ENCODE measurements around the gene CCT2.

The CCT2 gene

DNA sequence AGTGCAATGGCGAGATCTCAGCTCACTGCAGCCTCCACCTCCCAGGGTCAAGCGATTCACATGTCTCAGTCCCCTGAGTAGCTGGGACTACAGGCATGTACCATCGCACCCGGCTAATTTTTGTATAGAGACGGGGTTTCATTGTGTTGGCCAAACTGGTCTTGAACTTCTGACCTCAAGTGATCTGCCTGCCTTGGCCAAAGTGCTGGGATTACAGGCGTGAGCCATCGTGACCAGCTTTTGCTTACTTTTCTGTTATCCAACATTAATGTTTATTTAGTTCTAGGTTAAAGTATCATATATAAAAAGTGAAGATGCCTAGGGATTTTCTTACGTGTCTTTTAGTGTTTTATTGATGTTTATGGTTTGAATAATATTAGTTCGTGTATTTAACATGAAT is 28.9 kb upstream of the CCT2 start:
- H3K36me3 ChIP-seq (ENCODE audit: control insufficient read depth in 5 of 5, insufficient read depth in 5 of 5, low read length in 5 of 5) = no peaks in the 10 kb centered on the region
- H3K27ac ChIP-seq (ENCODE audit: low read depth, low read length) = no peak overlapping the region
- H3K9ac ChIP-seq (ENCODE audit: low read length in 5 of 5) = no peak overlapping the region
- H3K27me3 ChIP-seq (ENCODE audit: control insufficient read depth in 5 of 5, insufficient read depth in 4 of 5, low read length in 5 of 5) = no peaks in the 10 kb centered on the region
- no peaks in the 10 kb centered on the region for H3K4me1 ChIP-seq (ENCODE audit: control insufficient read depth in 5 of 5, insufficient read depth in 5 of 5, low read length in 5 of 5)
- H3K4me3 ChIP-seq (ENCODE audit: low read depth in 1 of 5, low read length in 5 of 5) = no peak overlapping the region
- no peaks in the 10 kb centered on the region for H3K9me3 ChIP-seq (ENCODE audit: control insufficient read depth in 5 of 5, low read length in 5 of 5)

GRCh38 chr12:69563166-69563762 is 22.0 kb upstream of the CCT2 start:
- no peaks in the 10 kb centered on the region for H3K27me3 ChIP-seq (ENCODE audit: control insufficient read depth in 5 of 5, insufficient read depth in 4 of 5, low read length in 5 of 5)
- H3K9ac ChIP-seq (ENCODE audit: low read length in 5 of 5) = no peak overlapping the region
- H3K9me3 ChIP-seq (ENCODE audit: control insufficient read depth in 5 of 5, low read length in 5 of 5) = no peaks in the 10 kb centered on the region
- no peak overlapping the region for H3K4me3 ChIP-seq (ENCODE audit: low read depth in 1 of 5, low read length in 5 of 5)
- no peaks in the 10 kb centered on the region for H3K4me1 ChIP-seq (ENCODE audit: control insufficient read depth in 5 of 5, insufficient read depth in 5 of 5, low read length in 5 of 5)
- peaks cover 7 to 32% (median 19%) of the 10 kb centered on the region in 5 donors for H3K36me3 ChIP-seq (ENCODE audit: control insufficient read depth in 5 of 5, insufficient read depth in 5 of 5, low read length in 5 of 5)
- H3K27ac ChIP-seq (ENCODE audit: low read depth, low read length) = no peak overlapping the region

DNA sequence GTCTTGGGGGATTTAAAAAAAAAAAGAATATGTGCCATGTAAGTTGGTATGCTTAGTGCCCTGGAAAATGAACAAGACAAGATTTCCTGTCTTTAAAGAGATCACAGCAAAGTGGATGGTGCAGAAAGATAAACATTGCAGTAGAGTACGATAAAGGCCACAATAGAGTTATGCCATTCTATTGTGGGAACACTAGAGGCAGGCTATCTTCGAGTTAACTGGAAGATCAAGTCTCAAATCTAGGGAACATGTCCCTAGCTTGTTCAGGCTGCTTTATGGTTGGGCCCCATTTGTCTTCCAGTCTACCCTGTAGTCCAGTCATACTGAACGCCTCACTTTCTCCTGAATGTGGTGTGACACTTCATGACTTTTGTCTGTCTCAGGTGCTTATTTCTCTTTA is 18.7 kb upstream of the CCT2 start:
- no peaks in the 10 kb centered on the region for H3K27me3 ChIP-seq (ENCODE audit: control insufficient read depth in 5 of 5, insufficient read depth in 4 of 5, low read length in 5 of 5)
- peaks cover 13 to 50% (median 27%) of the 10 kb centered on the region in 5 donors for H3K36me3 ChIP-seq (ENCODE audit: control insufficient read depth in 5 of 5, insufficient read depth in 5 of 5, low read length in 5 of 5)
- H3K4me3 ChIP-seq (ENCODE audit: low read depth in 1 of 5, low read length in 5 of 5) = no peak overlapping the region
- no peak overlapping the region for H3K27ac ChIP-seq (ENCODE audit: low read depth, low read length)
- H3K9ac ChIP-seq (ENCODE audit: low read length in 5 of 5) = no peak overlapping the region
- no peaks in the 10 kb centered on the region for H3K4me1 ChIP-seq (ENCODE audit: control insufficient read depth in 5 of 5, insufficient read depth in 5 of 5, low read length in 5 of 5)
- no peaks in the 10 kb centered on the region for H3K9me3 ChIP-seq (ENCODE audit: control insufficient read depth in 5 of 5, low read length in 5 of 5)

DNA sequence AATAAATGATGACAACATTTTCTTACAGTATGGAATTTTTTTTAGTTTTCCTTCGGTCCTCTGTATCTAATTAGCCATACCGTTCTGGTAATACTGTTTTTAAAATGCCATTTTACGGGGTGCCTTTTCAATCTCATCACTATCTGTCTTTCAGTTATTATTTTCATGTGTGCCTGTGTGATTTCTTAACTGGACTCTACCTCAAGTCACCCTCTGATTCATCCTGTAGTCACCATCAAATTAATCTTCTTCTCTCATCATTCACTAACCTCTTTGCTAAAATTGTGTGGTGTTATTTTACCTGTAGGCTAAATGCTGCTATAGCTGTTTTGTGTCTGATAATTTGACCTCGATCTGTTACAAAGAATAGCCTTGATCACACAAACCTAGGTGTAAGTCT is 16.0 kb upstream of the CCT2 start:
- no peak overlapping the region for H3K27ac ChIP-seq (ENCODE audit: low read depth, low read length)
- no peaks in the 10 kb centered on the region for H3K4me1 ChIP-seq (ENCODE audit: control insufficient read depth in 5 of 5, insufficient read depth in 5 of 5, low read length in 5 of 5)
- no peak overlapping the region for H3K9ac ChIP-seq (ENCODE audit: low read length in 5 of 5)
- no peaks in the 10 kb centered on the region for H3K27me3 ChIP-seq (ENCODE audit: control insufficient read depth in 5 of 5, insufficient read depth in 4 of 5, low read length in 5 of 5)
- no peaks in the 10 kb centered on the region for H3K9me3 ChIP-seq (ENCODE audit: control insufficient read depth in 5 of 5, low read length in 5 of 5)
- peaks cover 28 to 58% (median 35%) of the 10 kb centered on the region in 5 donors for H3K36me3 ChIP-seq (ENCODE audit: control insufficient read depth in 5 of 5, insufficient read depth in 5 of 5, low read length in 5 of 5)
- no peak overlapping the region for H3K4me3 ChIP-seq (ENCODE audit: low read depth in 1 of 5, low read length in 5 of 5)

DNA sequence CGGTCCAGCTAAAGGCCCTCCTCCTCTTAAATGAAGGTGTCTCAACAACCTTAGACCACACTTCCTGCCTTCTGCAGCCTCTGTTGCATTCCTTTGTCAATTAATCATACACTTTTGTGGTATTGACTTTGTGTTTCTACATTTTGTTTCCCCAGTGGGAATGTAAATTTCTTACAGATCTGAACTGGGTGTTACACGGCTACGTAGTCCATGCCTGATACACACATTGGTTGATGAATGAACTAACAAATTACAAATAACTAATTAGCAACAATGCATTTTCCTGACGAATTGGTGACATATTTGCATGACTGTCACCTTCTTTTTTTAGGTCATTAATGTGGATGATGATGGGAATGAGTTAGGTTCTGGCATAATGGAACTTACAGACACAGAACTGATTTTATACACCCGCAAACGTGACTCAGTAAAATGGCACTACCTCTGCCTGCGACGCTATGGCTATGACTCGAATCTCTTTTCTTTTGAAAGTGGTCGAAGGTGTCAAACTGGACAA is 15.2 kb upstream of the CCT2 start:
- no peak overlapping the region for H3K9ac ChIP-seq (ENCODE audit: low read length in 5 of 5)
- no peak overlapping the region for H3K4me3 ChIP-seq (ENCODE audit: low read depth in 1 of 5, low read length in 5 of 5)
- H3K27me3 ChIP-seq (ENCODE audit: control insufficient read depth in 5 of 5, insufficient read depth in 4 of 5, low read length in 5 of 5) = no peaks in the 10 kb centered on the region
- H3K4me1 ChIP-seq (ENCODE audit: control insufficient read depth in 5 of 5, insufficient read depth in 5 of 5, low read length in 5 of 5) = no peaks in the 10 kb centered on the region
- H3K36me3 ChIP-seq (ENCODE audit: control insufficient read depth in 5 of 5, insufficient read depth in 5 of 5, low read length in 5 of 5) = peaks cover 32 to 58% (median 39%) of the 10 kb centered on the region in 5 donors
- H3K9me3 ChIP-seq (ENCODE audit: control insufficient read depth in 5 of 5, low read length in 5 of 5) = no peaks in the 10 kb centered on the region
- H3K27ac ChIP-seq (ENCODE audit: low read depth, low read length) = no peak overlapping the region

- peaks cover 36 to 63% (median 44%) of the 10 kb centered on the region in 5 donors for H3K36me3 ChIP-seq (ENCODE audit: control insufficient read depth in 5 of 5, insufficient read depth in 5 of 5, low read length in 5 of 5)
- no peak overlapping the region for H3K27ac ChIP-seq (ENCODE audit: low read depth, low read length)
- H3K4me3 ChIP-seq (ENCODE audit: low read depth in 1 of 5, low read length in 5 of 5) = no peak overlapping the region
- no peaks in the 10 kb centered on the region for H3K4me1 ChIP-seq (ENCODE audit: control insufficient read depth in 5 of 5, insufficient read depth in 5 of 5, low read length in 5 of 5)
- H3K27me3 ChIP-seq (ENCODE audit: control insufficient read depth in 5 of 5, insufficient read depth in 4 of 5, low read length in 5 of 5) = no peaks in the 10 kb centered on the region
- no peak overlapping the region for H3K9ac ChIP-seq (ENCODE audit: low read length in 5 of 5)
- no peaks in the 10 kb centered on the region for H3K9me3 ChIP-seq (ENCODE audit: control insufficient read depth in 5 of 5, low read length in 5 of 5)
These were observed 14.5 kb upstream of the CCT2 start for GRCh38 chr12:69570545-69571399.

- peaks cover 27 to 44% (median 36%) of the 10 kb centered on the region in 5 donors for H3K36me3 ChIP-seq (ENCODE audit: control insufficient read depth in 5 of 5, insufficient read depth in 5 of 5, low read length in 5 of 5)
- no peak overlapping the region for H3K4me3 ChIP-seq (ENCODE audit: low read depth in 1 of 5, low read length in 5 of 5)
- no peaks in the 10 kb centered on the region for H3K27me3 ChIP-seq (ENCODE audit: control insufficient read depth in 5 of 5, insufficient read depth in 4 of 5, low read length in 5 of 5)
- H3K9ac ChIP-seq (ENCODE audit: low read length in 5 of 5) = no peak overlapping the region
- H3K9me3 ChIP-seq (ENCODE audit: control insufficient read depth in 5 of 5, low read length in 5 of 5) = no peaks in the 10 kb centered on the region
- no peak overlapping the region for H3K27ac ChIP-seq (ENCODE audit: low read depth, low read length)
- H3K4me1 ChIP-seq (ENCODE audit: control insufficient read depth in 5 of 5, insufficient read depth in 5 of 5, low read length in 5 of 5) = no peaks in the 10 kb centered on the region
These were observed 9.9 kb upstream of the CCT2 start for GRCh38 chr12:69575346-69575745.

DNA sequence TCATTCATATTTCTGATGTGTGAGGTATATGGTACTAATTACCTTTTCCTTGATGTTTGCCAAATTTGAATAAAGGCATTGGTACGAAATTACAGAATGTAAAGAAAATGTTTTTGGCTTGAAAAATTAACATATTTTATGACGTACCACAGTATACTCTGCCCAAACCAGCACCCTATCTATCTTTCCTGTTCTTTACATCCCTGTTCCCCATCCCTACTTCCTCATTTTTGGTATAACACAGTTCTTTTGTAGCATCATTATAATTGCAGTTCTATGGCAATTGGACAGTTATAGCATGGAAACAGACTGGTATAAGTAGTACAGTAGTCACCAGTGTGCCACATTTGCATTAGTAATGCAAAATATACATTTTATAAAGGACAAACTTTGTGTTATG is 7.0 kb upstream of the CCT2 start:
- Histone ChIP-seq H3K4me1 (ENCODE audit: control insufficient read depth in 5 of 5, insufficient read depth in 5 of 5, low read length in 5 of 5) (no peaks in the 10 kb centered on the region), H3K27ac (ENCODE audit: low read depth, low read length) (no peak overlapping the region), H3K36me3 (ENCODE audit: control insufficient read depth in 5 of 5, insufficient read depth in 5 of 5, low read length in 5 of 5) (peaks cover 19 to 29% (median 28%) of the 10 kb centered on the region in 5 donors), H3K9ac (ENCODE audit: low read length in 5 of 5) (no peak overlapping the region), H3K4me3 (ENCODE audit: low read depth in 1 of 5, low read length in 5 of 5) (no peak overlapping the region), H3K27me3 (ENCODE audit: control insufficient read depth in 5 of 5, insufficient read depth in 4 of 5, low read length in 5 of 5) (no peaks in the 10 kb centered on the region), H3K9me3 (ENCODE audit: control insufficient read depth in 5 of 5, low read length in 5 of 5) (no peaks in the 10 kb centered on the region)

- Histone ChIP-seq H3K4me1 (ENCODE audit: control insufficient read depth in 5 of 5, insufficient read depth in 5 of 5, low read length in 5 of 5) (no peaks in the 10 kb centered on the region), H3K4me3 (ENCODE audit: low read depth in 1 of 5, low read length in 5 of 5) (no peak overlapping the region), H3K36me3 (ENCODE audit: control insufficient read depth in 5 of 5, insufficient read depth in 5 of 5, low read length in 5 of 5) (peaks cover 15 to 26% (median 22%) of the 10 kb centered on the region in 5 donors), H3K9ac (ENCODE audit: low read length in 5 of 5) (no peak overlapping the region), H3K9me3 (ENCODE audit: control insufficient read depth in 5 of 5, low read length in 5 of 5) (no peaks in the 10 kb centered on the region), H3K27me3 (ENCODE audit: control insufficient read depth in 5 of 5, insufficient read depth in 4 of 5, low read length in 5 of 5) (no peaks in the 10 kb centered on the region), H3K27ac (ENCODE audit: low read depth, low read length) (no peak overlapping the region)
These were observed 6.2 kb upstream of the CCT2 start for GRCh38 chr12:69579029-69579428.

GRCh38 chr12:69580074-69580473 is 5.2 kb upstream of the CCT2 start:
- Histone ChIP-seq H3K27ac (ENCODE audit: low read depth, low read length) (no peak overlapping the region), H3K36me3 (ENCODE audit: control insufficient read depth in 5 of 5, insufficient read depth in 5 of 5, low read length in 5 of 5) (peaks cover 5 to 15% (median 11%) of the 10 kb centered on the region in 5 donors), H3K27me3 (ENCODE audit: control insufficient read depth in 5 of 5, insufficient read depth in 4 of 5, low read length in 5 of 5) (no peaks in the 10 kb centered on the region), H3K9ac (ENCODE audit: low read length in 5 of 5) (no peak overlapping the region), H3K9me3 (ENCODE audit: control insufficient read depth in 5 of 5, low read length in 5 of 5) (no peaks in the 10 kb centered on the region), H3K4me3 (ENCODE audit: low read depth in 1 of 5, low read length in 5 of 5) (no peak overlapping the region), H3K4me1 (ENCODE audit: control insufficient read depth in 5 of 5, insufficient read depth in 5 of 5, low read length in 5 of 5) (no peaks in the 10 kb centered on the region)

Data from subcutaneous abdominal adipose tissue (tissue), 5 donors.